Measurements from ENCODE around the gene ERVMER34-1. TPM values are rescaled to one million over a fixed set of nuclear protein-coding genes. Genes with fewer than 3 reads are reported as not detected.

The ERVMER34-1 gene
- total and polyA plus RNA-seq, 2 donors (not counting 3 experiments of a cell fraction or from before 2014, with no cell fraction given), result 0.03 TPM; not detected in 1

DNA sequence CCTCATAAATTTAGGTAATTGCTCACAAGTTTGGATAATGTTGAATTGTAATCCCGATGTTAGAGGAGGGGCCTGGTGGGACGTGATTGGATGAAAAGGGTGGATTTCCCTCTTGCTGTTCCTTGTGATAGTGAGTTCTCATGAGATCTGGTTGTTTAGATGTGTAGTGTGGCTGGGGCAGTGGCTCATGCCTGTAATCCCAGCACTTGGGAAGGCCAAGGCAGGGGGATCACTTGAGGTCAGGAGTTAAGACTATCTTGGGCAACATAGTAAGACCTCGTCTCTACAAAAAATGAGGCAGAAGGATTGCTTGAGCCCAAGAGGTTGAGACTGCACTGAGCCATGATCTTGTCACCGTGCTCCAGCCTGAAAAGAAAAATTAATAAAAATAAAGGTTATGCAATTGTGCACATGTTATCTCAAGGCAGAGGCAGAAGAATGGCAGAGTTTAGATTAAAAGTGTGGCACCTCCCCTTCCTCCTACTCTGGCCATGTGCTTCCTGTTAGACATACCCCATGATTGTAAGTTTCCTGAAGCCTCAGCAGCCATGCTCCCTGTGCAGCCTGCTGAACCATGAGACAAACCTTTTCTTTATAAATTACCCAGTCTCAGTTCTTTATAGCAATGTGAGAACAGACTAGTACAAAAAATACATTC, 36.5 kb downstream of the ERVMER34-1 start:
- dilution Hi-C loops (cut with MboI; ENCODE audit: extremely low pct_ligation_motif_present, low sequenced_read_pairs), result no loop called here

More for the DNA sequence above, 36.5 kb downstream of the ERVMER34-1 start:
- peaks cover 0 to 1% of the 10 kb centered on the region in 2 experiments for H3K27me3 ChIP-seq (ENCODE audit: control insufficient read depth in 2 of 2, insufficient read depth in 2 of 2, low read length in 2 of 2)
- ChIA-PET CTCF (no interaction called here), POLR2A (no interaction called here)
- no TSS peak for BruUV-seq (replicated peaks)
- peak; percentile 58 for FAIRE-seq
- H3K27ac ChIP-seq (ENCODE audit: insufficient read depth, low read depth, low read length), result no peak overlapping the region
- H3K9me3 ChIP-seq (replicated peaks; ENCODE audit: control insufficient read depth, insufficient read depth, low read length), result no peaks in the 10 kb centered on the region
- H3K36me3 ChIP-seq (ENCODE audit: control insufficient read depth in 2 of 2, extremely low read depth in 1 of 2, insufficient read depth in 2 of 2, low read length in 2 of 2), result peaks cover 4 to 10% of the 10 kb centered on the region in 2 experiments
- H3K79me2 ChIP-seq (ENCODE audit: control insufficient read depth, insufficient read depth, low read length), result peaks cover 32% of the 10 kb centered on the region
- H3K4me2 ChIP-seq (ENCODE audit: insufficient read depth, low read length), result peak overlapping the region; percentile 93
- peak; percentile 20 for DNase-seq (ENCODE audit: low read depth, low spot score)
- no peaks in the 10 kb centered on the region for H3K9me1 ChIP-seq (replicated peaks; ENCODE audit: control insufficient read depth, extremely low read depth, insufficient read depth, low read length)
- intact Hi-C loops (cut with micrococcal nuclease), result loop anchor here (5.0 to 10.0 kb wide), 3 partner anchors 72 to 1518 kb away; no protein-coding TSS in a partner anchor
- peak overlapping the region in 2 of 3 experiments; percentile 11 to 76 for H3K4me3 ChIP-seq (replicated peaks in 1 of 3; ENCODE audit: insufficient read depth in 1 of 3, low read depth in 1 of 3, low read length in 3 of 3)
- H3K9ac ChIP-seq (replicated peaks; ENCODE audit: extremely low read depth, insufficient read depth, low read length), result no peak overlapping the region
- H2AFZ ChIP-seq (ENCODE audit: low read depth, low read length), result no peak overlapping the region
- TF ChIP-seq MYC (IDR thresholded peaks at IDR 0.05; ENCODE audit: low read depth, low read length), result peak; percentile 47
- peak; percentile 28 for TF ChIP-seq POLR2A (IDR thresholded peaks at IDR 0.05; ENCODE audit: low read depth, low read length)
- no peak for TF ChIP-seq FOS (IDR thresholded peaks at IDR 0.05; ENCODE audit: borderline replicate concordance, insufficient read depth, low read length)
- TF ChIP-seq POLR2AphosphoS5 (IDR thresholded peaks at IDR 0.05; ENCODE audit: insufficient read depth, low read depth, low read length), result peak; percentile 30
- no peak for TF ChIP-seq GATA2 (IDR thresholded peaks at IDR 0.05; ENCODE audit: insufficient read depth, insufficient read length, low read depth, low read length)
- TF ChIP-seq JUN (IDR thresholded peaks at IDR 0.05; ENCODE audit: borderline replicate concordance, insufficient read depth, insufficient read length, low read depth), result no peak
- TF ChIP-seq, protein P1, sequence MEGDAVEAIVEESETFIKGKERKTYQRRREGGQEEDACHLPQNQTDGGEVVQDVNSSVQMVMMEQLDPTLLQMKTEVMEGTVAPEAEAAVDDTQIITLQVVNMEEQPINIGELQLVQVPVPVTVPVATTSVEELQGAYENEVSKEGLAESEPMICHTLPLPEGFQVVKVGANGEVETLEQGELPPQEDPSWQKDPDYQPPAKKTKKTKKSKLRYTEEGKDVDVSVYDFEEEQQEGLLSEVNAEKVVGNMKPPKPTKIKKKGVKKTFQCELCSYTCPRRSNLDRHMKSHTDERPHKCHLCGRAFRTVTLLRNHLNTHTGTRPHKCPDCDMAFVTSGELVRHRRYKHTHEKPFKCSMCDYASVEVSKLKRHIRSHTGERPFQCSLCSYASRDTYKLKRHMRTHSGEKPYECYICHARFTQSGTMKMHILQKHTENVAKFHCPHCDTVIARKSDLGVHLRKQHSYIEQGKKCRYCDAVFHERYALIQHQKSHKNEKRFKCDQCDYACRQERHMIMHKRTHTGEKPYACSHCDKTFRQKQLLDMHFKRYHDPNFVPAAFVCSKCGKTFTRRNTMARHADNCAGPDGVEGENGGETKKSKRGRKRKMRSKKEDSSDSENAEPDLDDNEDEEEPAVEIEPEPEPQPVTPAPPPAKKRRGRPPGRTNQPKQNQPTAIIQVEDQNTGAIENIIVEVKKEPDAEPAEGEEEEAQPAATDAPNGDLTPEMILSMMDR (IDR thresholded peaks at IDR 0.05; ENCODE audit: extremely low read depth in 1 of 2, insufficient read depth in 1 of 2, low read depth in 1 of 2, low read length in 2 of 2), result no peak
- no peak for TF ChIP-seq EZH2 (IDR thresholded peaks at IDR 0.05; ENCODE audit: borderline replicate concordance, low read depth, low read length, severe bottlenecking)
- TF ChIP-seq, protein P2, sequence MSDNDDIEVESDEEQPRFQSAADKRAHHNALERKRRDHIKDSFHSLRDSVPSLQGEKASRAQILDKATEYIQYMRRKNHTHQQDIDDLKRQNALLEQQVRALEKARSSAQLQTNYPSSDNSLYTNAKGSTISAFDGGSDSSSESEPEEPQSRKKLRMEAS (IDR thresholded peaks at IDR 0.05; ENCODE audit: insufficient read depth, insufficient read length), result peak; percentile 58
- no peaks in the 10 kb centered on the region for H4K20me1 ChIP-seq (replicated peaks; ENCODE audit: control insufficient read depth, extremely low read depth, insufficient read depth, low read length)
- H3K4me1 ChIP-seq (ENCODE audit: control insufficient read depth, extremely low read depth, insufficient read depth, low read length), result peaks cover 30% of the 10 kb centered on the region

Measured in endothelial cell of umbilical vein (primary cell).